Measurements from ENCODE around the gene XPR1.

XPR1 gene

DNA sequence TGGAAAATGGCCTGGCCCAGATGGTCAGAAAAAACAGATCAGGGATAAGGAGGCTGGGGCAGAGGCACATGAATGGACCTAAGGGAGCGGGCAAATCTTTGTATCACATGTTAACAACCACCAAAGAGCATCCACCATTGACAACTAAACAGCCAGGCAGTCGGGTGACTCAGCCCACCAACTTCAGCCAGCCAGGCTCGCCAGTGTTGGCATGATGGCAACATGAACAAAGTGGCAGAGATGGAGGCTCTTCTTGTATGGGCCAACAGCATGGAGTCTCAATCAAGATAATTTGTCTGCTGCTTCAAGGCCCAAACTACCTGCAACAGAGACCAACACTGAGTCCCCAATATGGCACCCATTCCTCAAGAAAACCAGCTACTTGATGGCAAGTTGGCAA is 264.3 kb downstream of the XPR1 start:
- no peak for DNase-seq

DNA sequence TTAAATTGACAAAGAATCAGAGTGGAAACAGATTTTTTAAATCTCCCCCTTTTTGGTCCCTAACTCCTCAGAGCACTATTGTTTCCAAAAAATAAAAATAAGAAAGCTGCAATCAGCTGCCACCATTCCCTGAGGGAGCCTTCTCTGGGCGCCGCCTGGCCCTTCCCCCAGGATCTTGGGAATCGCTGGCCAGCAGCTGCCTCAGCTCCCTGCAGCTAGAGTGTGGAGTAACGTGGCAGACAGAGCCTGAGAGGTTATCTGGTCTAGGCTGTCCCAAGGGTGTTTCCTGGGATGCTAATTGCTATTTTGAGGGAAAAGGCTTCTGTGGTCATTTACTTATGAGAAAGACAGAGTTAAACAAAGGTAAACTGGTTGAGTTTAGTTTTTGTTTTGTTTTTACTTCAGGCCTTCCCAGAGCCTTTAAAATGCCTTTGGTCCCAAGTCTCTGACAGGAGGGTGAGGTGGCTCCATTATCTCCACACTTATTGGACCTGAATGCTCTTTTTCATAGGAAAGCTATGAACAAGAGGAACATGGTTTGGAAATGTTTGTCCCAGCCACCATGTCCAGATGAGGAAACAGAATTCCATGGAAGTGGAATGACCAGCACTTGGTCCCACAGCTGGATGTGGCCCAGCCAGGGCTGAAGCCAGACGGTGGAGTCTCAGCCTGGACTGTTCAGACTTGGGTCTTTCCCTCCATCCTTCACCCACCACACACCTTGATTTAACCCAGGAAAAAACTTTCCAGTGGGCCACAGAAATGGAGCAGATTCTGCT is 266.8 kb downstream of the XPR1 start:
- DNase-seq, result no peak

DNA sequence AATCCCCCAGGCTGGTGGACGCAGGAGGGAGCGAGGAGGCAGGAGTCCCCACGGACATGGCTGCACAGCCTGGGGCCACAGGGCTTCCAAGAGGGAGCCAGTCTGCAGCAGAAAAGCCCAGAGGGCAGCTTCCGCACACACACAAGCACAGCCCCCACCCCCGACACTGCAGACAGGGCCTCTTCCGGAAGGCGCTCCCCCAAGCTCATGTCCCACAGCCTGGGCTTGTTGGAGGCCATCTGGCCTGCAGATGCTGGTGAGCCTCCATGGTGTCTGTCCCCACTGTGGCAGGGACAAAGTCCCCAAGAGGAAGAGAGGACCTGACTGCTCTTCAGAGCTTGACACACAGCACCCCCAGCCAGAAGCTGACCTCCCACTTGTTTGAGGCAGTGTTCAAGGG is 267.4 kb downstream of the XPR1 start:
- no peak for DNase-seq

DNA sequence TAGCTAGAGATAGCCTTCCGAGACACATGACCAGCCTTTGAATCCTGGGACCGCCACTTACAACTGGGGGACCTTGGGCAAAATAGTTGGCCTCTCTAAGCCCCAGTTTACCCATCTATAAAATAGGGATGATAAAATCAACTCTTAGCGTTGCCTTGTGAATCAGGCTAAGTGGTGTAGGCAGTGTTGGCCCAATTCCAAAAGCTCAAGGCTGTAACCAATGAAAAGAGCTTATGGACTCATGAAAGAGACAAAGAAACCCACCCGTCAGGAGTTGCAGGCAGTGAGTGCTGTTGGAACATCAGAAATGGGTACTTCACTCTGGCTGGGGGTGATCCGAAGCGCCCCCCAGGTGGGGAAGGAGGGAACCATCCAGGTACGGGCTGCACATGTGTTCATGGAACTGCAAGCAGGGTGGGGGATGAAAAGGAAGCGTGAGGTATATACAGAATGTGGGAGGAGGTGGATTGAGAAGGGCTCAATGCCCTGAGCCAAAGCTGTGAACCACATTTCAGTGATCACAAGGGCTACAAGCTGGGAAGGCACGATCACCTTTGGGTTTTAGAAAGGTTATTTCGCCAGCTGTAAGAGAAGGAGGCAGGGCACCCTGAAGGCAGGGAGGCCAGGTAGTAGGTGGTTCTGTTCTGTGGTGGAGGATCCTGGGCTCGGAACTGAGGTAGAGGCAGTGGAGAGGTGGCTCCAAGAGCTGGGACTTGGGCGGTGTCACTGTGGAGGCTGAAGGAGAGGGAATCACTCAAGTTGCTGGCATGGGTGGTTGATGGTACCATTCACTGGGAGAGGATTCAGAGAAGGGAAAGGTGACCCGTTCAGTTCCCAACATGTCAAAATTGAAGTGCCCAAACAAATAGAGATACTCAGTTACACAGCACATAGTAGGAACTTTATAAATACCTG is 269.5 kb downstream of the XPR1 start:
- no peak for DNase-seq

DNA sequence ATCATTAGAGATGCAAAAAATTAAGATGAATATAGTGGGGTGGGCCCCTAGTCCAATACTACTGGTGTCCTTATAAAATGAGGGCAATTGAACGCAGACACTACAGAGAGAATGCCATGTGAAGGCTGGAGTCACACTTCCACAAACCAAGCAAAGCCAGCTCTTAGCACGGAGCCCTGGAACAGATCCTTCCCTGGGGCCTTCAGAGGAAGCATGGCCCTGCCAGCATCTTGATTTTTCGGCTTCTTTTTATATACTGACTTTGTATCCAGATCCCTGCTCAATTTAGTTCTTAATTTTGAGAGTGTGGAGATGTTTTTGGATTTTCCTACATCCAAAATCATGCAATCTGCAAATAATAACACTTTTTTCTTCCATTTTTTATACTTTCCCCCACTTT is 270.7 kb downstream of the XPR1 start:
- DNase-seq, result no peak

DNA sequence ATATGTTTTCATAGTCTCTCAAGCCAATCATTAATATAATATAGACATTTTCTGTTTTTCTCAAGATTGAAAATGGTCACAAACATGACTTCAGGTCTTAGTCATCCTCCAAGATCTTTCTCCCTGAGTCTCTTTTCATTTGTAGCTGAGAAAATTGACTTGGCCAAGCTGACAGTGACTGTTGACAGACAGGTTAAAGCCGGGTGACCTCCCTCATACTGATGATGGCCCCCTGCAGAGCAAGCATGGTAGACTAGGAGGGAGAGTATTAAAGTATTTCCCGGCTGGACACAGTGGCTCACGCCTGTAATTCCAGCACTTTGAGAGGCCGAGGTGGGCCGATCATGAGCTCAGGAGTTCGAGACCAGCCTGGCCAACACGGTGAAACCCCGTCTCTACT is 274.1 kb downstream of the XPR1 start:
- DNase-seq, result no peak

DNA sequence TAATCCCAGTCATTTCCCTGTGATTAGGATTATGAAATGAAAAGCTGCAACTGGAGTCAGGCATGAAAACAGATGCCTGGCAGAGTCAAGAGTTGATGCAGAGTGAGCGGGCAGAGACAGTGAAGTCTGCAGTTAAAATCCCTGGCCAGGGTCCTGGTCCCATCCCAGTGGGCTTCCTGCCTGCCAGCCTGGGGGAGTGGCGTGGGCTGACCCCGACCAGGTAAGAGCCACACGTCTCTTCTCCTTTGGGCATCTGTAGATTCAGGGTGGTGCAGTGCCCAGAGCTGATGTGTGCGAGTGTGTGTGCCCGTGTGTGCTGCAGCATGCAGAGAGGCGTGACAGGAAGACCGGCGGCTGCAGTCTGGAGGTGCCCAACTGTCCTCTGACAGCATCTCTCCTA is 274.7 kb downstream of the XPR1 start:
- no peak for DNase-seq

DNA sequence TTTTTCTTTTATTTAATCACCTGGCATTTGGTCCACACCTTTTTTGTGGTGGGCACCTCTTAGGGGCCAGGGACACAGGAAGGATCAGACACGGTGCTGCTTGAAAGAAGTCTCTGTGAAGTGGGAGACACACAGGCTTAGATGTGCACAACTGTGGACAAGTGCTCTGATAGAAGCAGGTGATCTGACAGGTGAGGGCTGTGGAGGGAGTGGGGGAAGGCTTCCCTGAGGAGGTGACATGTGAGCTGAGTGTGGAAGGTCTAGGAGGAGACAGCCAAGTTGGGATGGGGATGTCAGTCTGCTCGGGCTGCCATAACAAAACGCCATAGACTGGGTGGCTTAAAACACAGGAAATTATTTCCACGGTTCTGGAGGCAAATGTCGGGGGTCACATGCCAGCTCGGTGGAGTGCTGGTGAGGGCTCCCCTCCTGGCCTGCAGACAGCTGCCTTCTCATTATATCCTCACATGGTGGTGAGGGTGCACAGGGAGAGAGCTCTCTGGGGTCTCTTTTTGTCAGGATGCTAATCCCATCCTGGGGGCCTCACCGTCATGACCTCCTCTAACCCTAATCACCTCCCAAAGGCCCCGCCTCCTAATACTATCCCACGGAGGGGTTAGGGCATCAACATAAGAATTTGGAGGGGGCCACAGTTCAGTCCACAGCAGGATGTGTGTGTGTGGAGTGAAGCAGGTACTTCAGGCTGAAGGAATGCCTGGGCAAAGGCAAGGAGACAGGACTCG is 275.7 kb downstream of the XPR1 start:
- no peak for DNase-seq

DNA sequence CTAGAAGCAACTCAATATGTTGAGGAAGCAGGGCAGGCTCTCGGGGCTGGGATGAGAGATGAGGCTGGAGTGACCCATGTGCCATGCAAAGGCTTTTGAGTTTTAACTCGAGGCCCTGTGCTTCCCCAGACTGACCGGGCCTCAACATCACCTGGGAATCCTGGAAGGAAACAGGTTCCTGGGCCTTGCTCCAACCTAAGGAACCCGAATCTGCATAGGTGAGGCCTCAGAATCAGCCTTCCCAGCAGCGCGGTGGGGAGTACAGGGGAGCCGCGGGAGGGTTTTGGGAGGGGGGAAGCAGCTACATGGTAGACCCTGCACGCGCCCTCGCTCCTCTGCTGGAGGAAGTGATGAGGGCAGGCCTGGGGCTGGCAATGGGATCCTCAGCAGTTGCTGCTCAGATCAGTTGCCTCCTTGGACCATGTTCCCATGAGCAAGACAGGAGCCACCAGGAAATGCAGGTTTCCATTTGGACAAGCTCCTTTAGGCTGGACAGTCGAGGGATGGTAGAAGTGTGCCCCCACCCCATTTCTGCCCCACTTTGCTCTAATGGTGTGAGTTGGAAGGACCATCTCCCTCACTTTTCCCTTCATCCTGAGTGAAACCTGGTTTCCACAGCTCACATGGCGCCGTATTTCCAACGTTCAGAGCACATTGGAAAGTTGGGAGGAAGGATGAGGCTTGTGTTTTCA is 276.4 kb downstream of the XPR1 start:
- no peak for DNase-seq

DNA sequence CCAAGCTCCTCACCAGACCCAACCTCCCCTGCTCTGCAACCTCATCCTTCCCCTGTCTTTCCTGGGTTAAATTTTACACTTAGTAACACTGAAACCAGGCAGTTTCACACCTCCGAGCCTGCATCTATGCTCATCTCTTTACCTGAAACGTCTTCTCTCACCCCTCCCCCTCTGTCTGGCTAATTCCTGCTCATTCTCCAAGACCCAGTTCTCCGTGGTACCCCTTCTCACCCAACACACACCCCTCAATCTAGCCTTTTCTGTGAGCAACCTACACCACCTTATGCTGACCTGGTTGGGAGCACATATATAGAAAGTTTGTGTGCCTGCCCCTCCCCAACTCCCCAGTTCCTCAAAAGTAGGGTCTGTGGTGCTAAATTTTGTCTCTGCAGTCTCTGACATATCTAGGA is 277.2 kb downstream of the XPR1 start:
- DNase-seq, result peak; percentile 33

DNA sequence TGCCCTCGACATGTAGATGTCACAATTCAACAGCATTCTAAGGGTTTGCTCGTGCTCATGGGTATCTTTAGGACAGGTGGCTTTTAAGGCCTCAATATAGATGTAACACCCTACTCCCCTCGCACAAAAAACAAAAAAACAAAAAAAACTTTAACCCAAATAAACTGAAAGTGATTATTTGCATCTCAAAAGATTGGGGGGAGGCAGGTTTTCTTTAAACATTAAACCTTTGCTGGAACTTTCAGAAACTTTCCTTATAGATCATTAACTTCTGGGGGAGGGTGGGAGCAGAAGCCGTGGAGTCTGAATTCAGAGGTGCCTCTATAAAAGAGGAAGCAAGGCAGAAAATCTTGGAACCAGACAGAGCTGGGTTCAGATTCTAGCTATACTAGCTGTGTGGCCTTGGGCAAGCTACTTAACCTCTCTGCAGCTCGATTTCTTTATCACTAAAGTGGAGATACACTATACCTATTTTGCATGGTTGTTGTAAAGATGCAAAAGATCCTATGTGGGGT is 277.7 kb downstream of the XPR1 start:
- DNase-seq, result no peak

DNA sequence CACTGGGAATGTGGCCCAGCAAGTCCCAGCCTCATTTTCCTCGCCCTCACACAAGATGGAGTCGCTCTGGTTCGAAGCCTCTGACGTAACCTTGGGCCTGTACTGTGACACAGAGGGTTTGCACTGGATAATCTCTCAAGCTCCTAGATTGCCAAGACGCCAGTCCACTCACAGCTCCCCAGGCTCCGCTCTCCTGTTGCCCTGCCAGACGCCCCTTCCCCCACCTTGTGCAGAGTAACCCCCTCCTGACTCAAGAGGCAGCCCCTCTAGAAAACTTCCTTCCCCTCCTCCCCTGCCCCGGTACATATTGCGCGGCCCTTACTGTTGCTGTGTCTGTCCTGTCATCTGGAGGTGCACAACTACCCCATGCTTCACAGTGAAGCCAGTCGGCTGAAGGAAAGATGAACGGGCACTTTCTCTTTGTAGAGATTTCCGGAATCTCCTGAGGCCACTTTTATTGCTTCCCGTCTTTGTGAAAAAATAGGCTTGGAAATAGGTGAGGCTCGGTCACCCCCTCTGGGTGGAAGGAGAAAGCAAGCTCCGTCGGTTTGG is 279.9 kb downstream of the XPR1 start:
- DNase-seq, result no peak

DNA sequence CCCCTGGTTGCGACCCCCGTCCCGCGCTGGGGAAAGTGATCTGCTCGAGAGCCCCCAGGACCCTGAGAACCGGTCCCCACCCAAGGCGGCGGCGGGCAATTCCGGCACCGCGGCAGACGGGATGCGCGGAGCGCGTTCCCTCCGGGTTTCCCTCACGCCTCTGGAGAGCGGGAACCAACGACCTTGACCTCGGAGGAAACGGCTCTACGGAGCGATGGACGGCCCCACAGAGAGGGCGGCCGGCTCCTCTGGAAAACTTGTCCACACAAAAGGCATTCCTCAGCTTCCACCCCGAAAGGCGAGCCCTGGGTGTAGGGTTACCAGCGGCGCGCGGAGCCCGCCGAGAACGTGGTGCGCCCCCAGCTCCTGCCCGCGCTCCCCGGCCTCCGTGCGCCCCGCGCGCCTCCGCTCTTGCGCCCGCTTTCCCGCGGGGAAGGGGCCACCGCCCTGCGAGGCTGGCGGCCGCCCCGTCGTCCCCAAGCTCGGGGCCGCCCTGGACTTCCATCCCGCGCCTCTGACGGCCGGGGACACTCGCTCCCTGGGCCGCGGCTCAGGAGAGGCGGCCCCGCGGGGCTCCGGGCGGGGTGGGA is 280.5 kb downstream of the XPR1 start:
- DNase-seq, result no peak

DNA sequence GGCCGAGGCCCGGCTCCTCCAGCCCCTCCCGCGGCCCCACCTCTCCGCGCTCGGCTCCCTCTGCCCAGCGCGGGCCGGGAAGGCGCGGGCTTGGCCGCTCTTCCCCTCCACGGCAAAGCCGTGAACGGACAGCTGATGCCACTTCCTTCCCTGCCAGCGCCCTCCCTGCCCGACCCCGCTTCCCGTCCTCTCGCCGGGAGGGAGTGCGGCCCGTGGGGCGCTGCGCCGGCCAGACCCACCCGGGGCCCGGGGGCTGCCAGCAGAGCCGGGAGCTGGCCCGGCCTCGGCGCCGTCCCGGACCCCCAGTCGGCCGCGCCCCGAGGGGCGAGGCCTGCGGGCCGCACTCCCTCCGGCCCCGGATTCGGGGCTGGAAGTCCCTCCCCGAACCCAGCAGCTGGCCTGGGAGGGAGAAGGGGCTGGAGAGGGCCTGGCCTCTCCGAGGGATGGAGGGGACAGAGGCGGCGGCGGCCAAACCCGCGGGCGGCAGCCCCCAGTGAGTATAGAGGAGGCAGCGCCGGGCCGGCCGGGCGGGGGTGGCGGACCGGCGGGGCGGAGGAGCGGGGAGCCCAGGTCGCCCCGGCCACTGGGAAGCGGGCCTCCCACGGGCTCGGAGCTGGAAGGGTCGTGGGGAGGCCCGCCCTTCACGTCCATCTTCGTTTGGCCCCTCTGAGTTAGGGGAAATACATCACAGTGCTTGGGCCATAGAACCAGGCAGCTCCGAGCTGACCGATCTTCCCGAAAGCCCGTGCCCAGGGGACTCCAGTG is 281.2 kb downstream of the XPR1 start, which contains the start of gene KIAA1614:
Gene KIAA1614 (plus strand): TSS at position 97 of the 765 bp plus-strand sequence. CDS start 347 bp downstream, at position 444.
- DNase-seq, result no peak

DNA sequence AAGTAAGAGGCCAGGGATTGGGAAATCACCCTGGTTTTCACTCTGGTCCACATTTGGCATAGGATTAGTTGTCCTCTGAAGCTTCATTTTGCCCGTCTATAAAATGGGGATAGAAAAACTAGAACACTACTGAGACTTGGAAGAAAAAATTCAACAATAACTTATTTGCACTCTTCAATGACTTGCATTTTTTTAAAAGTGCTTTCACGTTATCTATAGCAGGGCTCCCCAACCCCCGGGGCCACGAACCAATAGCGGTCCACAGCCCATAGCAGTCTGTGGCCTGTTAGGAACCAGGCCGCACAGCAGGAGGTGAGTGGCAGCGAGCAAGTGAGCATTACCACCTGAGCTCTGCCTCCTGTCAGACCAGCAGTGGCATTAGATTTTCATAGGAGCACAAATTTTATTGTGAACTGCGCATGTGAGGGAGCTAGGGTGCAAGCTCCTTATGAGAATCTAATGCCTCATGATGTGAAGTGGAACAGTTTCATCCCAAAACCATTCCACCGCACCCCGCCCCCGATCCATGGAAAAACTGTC is 283.7 kb downstream of the XPR1 start:
- no peak for DNase-seq

DNA sequence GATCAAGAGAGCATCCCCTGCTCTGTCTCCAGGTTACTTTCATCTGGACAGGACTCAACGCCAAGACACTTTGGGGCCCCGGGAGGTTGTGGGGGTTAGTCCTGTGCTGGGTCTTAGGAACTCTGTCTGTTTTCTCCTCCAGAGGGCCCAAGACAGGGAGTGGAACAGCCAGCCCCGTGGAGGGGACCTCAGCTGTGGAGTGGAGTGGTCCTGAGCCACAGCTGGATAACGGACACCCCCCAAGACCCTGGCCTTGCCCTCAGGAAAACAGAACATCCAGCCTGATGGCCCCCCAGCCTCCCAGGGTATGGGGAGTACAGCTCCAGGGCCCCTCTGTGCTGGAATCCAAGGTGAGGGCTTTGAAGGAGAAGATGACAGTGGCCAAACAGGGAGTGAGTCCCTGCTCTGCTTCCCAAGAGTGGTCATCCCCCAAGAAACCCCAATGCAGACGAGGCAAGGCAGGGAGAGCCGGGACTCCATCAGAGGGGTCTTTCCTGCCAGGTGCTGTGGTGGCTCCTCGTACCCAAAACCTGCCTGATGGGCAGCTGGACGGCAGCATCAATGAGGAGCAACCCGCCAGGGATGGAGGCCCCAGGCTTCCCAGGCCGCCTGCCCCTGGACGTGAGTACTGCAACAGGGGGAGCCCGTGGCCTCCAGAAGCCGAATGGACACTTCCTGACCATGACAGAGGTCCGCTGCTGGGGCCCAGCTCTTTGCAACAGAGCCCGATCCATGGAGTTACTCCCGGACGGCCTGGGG is 284.4 kb downstream of the XPR1 start:
- no peak for DNase-seq

DNA sequence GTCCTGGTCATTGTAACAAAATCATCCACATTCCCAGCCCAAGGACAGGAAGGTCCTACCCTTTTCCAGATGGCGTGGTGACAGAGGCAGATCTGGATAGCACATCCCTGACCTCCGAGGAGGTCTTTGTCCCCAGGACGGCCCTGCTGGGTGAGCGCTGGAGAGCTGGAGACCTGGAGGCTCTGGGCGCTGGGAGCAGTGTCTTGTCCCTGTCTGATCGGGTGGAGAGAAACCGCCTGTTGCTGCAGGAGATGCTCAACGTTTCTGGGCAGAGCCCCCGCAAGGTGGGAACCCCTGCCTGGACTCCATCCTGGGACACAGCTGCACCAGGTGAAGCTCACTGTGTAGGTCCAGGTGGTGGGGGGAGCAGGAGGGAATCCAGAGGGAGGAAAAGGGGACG is 284.9 kb downstream of the XPR1 start:
- DNase-seq, result no peak

DNA sequence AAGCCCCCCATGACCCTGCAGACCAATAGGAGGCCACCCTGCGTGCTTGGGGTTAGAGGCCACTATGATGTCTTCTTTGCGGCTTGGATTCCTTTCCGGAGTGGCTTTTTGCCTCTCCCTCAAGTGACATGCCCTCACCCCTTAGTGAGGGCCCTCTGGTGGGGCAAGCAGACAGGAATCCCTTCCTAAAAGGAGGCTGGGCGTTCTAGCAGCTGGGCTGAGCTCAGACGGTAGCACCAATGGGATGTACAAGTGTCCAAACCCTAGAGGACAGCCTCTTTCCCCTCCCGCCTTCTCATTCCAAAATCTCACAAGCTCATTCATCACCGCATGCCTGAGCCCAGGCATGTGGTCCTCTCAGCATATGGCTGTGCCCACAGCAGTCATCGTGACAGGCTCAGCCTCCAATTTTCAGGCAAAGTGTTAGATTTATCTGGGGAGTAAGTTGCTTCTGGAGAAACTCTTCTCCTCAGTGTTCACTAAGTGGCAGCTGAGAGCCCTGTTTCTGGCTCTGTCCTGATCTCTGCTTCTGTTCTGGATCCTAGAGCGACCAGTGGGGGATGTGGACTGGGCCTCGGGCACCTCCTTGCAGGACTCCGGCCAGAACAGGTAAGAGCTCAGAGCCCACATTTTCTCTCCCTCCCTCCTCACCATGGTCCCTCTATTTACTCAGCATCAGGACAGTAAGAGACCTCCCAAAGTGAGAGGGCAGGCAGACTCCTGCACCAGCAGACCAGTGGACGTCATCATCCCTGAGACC is 285.7 kb downstream of the XPR1 start:
- no peak for DNase-seq

DNA sequence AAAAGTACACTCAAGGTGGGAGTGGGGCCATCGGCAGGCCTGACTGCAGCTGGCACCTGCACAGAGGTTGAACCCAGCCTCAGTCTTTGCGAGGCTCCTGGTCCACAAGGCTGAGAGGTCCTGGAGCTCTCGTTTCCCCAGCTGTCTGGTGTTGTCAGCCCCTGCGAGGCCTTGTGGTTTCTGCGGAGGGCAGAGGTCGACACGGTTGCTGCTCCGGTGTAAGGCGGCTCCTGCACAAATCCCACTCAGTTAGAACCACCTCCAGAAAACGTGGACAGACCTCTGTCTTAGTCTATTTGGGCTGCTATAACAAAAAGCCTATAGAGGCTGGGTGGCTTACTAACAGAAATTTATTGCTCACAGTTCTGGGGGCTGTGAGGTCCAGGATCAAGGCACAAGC is 286.7 kb downstream of the XPR1 start:
- DNase-seq, result no peak

All from activated CD8-positive, alpha-beta memory T cell treated with anti-CD3 and anti-CD28 coated beads for 24 hours (primary cell).